Thymus (tissue), 11 donors: ENCODE results near the gene SDHAF1. TPM values are rescaled to one million over a fixed set of nuclear protein-coding genes. Genes with fewer than 3 reads are reported as not detected.

ENCODE experiments used
- DNase-seq, 9 donors: peaks; one replicate each; pipeline ENCODE4 v3.0.0-alpha.2; 2013; ENCODE audit warnings: low spot score in 9 of 9, low read depth in 6 of 9, missing footprints in 1 of 9
- H3K27ac ChIP-seq, 2 donors: one replicate each; pipeline ENCODE4 v1.5.1; 2013; ENCODE audit warnings: control low read depth in 1 of 2, low read depth in 1 of 2, low read length in 1 of 2, mild to moderate bottlenecking in 1 of 2, moderate library complexity in 1 of 2
- H3K27me3 ChIP-seq, 2 donors: one replicate each; pipeline ENCODE4 v1.5.1; 2013; ENCODE audit warnings: low read length in 1 of 2; ENCODE audit not compliant: control insufficient read depth in 2 of 2, insufficient read depth in 1 of 2
- H3K36me3 ChIP-seq, 2 donors: one replicate each; pipeline ENCODE4 v1.5.1; 2013; ENCODE audit warnings: low read length in 1 of 2, mild to moderate bottlenecking in 1 of 2, moderate library complexity in 1 of 2; ENCODE audit not compliant: control insufficient read depth in 2 of 2, insufficient read depth in 2 of 2
- H3K4me1 ChIP-seq, 2 donors: one replicate each; pipeline ENCODE4 v1.5.1; 2013; ENCODE audit warnings: low read length in 2 of 2; ENCODE audit not compliant: control insufficient read depth in 2 of 2, insufficient read depth in 2 of 2
- H3K4me3 ChIP-seq, 2 donors: one replicate each; pipeline ENCODE4 v1.5.1; 2013; ENCODE audit warnings: low read length in 2 of 2, control low read depth in 1 of 2, mild to moderate bottlenecking in 1 of 2
- H3K9me3 ChIP-seq, 2 donors: one replicate each; pipeline ENCODE4 v1.5.1; 2013; ENCODE audit warnings: low read length in 1 of 2, mild to moderate bottlenecking in 1 of 2; ENCODE audit not compliant: control insufficient read depth in 2 of 2, insufficient read depth in 1 of 2
- WGBS: extraction: QIAGEN DNeasy Blood & Tissue Kit; methylation state at CpG from one replicate; pipeline ENCODE4 v1.1.7; 2013; 5-methylcytosine and 5-hydroxymethylcytosine counted together
- polyA plus RNA-seq: library from polyadenylated mRNA; stranded (reverse); fragments of 200-250 nt; gene quantifications from one replicate; pipeline ENCODE4 v1.2.3, GENCODE V29; 2013
- total RNA-seq: library from RNA; stranded (reverse); fragments of 120-200 nt; gene quantifications from one replicate; pipeline ENCODE4 v1.2.4, GENCODE V29; 2013
- donor health status: healthy.

Gene SDHAF1
- total and polyA plus RNA-seq, 2 donors, result 27.2 to 28.8 TPM

DNA sequence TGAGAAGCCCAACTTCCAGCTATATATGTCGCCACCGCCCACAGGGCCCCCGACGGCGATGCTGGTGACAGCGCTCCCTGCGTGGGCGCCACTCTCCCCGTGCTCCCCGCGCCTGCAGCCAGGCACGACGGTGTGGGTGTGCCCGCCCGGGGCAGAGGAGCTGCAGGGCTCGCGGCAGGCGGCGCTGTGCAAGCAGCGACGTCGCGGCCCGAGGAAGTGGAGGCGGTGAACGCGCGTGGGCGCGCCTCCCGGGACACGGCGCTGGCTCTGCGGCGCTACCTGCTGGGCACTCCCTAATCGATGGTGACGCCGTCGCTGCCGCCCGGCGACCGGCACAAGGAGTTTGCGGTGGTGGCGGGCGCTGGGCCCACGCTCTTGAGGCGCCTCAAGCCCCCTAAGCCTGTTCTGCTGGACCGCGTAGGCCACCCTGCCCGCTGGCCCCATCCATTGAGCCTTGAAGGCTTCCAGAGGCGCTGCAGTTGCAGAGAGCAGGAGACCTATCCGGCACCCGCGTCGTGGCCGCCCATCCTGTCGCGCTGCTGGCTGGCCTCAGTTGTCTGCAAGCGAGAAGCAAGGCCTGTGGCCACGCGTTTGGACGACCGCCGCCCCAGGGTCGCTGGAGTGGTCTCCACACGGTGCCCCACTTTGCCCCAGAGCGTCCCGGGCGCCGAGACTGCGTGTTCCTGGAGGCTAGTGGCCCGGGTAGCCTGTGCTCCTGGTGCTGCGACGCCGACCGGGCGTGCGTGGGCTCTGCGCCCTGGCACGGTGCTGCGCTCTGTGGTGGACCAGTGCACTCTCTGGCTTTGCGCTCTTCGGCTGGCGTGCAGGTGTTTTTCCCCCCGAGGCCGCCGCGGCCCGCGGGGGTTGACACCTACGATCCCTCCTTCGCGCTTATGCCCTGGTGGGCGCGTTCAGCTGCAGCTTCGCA is 35.7 kb upstream of the SDHAF1 start:
- 14% methylated on average over 97 of the region's 97 CpGs for WGBS
- H3K27me3 ChIP-seq, result peaks cover 25 to 41% of the 10 kb centered on the region in 2 donors

GRCh38 chr19:35959968-35960320 is 35.0 kb upstream of the SDHAF1 start:
- DNase-seq, result no peak
- Histone ChIP-seq H3K4me1 (peaks cover 0 to 2% of the 10 kb centered on the region in 2 donors), H3K4me3 (no peak overlapping the region), H3K27me3 (peaks cover 25 to 41% of the 10 kb centered on the region in 2 donors), H3K9me3 (peaks cover 0 to 5% of the 10 kb centered on the region in 2 donors), H3K27ac (no peak overlapping the region), H3K36me3 (no peaks in the 10 kb centered on the region)
- whole genome bisulfite sequencing, result 41% methylated on average over 20 of the region's 20 CpGs

More for the DNA sequence above, 35.7 kb upstream of the SDHAF1 start:
- H3K9me3 ChIP-seq, result peaks cover 0 to 5% of the 10 kb centered on the region in 2 donors
- H3K4me3 ChIP-seq, result peak overlapping the region in 1 of 2 donors; percentile 19
- no peaks in the 10 kb centered on the region for H3K36me3 ChIP-seq
- peak in 2 of 9 donors; percentile 36 to 51 for DNase-seq
- H3K27ac ChIP-seq, result no peak overlapping the region
- H3K4me1 ChIP-seq, result peaks cover 0 to 2% of the 10 kb centered on the region in 2 donors

DNA sequence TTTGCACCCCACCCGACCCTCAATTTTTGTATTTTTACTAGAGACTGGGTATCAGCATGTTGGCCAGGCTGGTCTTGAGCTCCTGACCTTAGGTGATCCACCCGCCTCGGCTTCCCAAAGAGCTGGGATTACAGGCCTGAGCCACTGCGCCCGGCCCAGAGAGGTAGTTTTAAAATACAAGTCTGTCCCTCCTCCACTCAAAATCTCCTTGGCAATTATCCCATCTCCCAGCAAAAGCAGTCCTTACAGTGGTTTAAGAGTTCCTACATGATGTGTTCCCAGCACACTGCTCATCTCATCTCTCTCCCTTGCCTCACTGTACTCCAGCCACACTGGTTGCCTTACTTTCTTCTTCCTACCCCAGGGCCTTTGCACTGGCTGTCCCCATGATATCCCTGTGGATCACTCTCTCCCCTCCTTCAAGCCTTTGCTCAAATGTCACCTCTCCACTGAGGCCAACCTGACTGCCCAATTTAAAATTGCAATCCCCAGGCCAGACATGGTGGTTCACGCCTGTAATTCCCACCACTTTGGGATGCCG is 34.5 kb upstream of the SDHAF1 start:
- no peaks in the 10 kb centered on the region for H3K36me3 ChIP-seq
- H3K27ac ChIP-seq, result peak overlapping the region in 1 of 2 donors; percentile 27
- DNase-seq, result no peak
- peaks cover 0 to 2% of the 10 kb centered on the region in 2 donors for H3K4me1 ChIP-seq
- 89% methylated on average over 7 of the region's 7 CpGs for WGBS
- H3K4me3 ChIP-seq, result no peak overlapping the region
- peaks cover 25 to 41% of the 10 kb centered on the region in 2 donors for H3K27me3 ChIP-seq
- H3K9me3 ChIP-seq, result peaks cover 0 to 5% of the 10 kb centered on the region in 2 donors

DNA sequence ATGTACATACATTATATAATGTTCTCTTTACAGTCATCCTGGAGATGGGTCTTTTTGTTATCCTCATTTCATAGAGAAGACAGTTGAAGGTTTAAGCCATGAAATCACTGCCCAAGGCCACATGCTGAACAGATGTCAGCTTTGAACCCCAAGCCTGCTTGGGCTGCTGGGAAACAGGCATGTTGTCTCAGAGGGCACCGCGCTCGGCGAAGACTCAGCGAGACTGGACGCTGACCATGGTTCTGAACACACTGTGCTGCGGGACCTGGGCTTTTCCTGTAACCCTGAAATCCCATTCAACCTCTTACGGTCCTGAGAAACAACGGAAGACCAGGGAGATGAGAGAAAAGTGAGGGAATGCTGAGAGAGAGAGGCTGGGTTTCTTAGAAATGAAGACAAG is 31.5 kb upstream of the SDHAF1 start:
- H3K4me3 ChIP-seq, result no peak overlapping the region
- H3K9me3 ChIP-seq, result peaks cover 0 to 5% of the 10 kb centered on the region in 2 donors
- no peaks in the 10 kb centered on the region for H3K4me1 ChIP-seq
- 12% methylated on average over 9 of the region's 9 CpGs for WGBS
- H3K36me3 ChIP-seq, result no peaks in the 10 kb centered on the region
- no peak overlapping the region for H3K27ac ChIP-seq
- DNase-seq, result peak in 4 of 9 donors; percentile 29 to 56 (median 50)
- peaks cover 19 to 28% of the 10 kb centered on the region in 2 donors for H3K27me3 ChIP-seq

DNA sequence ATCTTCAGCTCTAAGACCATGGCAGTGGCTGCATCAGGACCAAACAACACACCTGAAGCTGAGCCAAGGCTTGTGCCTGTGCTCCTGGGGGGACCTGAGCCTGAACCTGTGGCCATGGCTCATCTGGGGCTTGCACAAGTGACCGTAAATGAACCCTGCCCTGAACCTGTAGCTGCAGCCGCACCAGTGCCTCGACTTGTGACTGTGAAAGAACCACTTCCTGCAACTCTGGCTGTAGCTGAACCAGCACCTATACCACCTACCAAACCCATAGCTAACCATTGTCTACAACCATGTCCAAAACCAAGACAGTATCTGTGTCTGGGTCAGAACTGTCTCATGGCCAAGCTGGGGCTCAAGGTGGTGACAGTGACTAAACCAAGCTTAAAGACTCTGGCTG is 28.2 kb upstream of the SDHAF1 start:
- no peak overlapping the region for H3K4me3 ChIP-seq
- H3K4me1 ChIP-seq, result peaks cover 0 to 3% of the 10 kb centered on the region in 2 donors
- no peaks in the 10 kb centered on the region for H3K36me3 ChIP-seq
- no peak for DNase-seq
- no peaks in the 10 kb centered on the region for H3K27me3 ChIP-seq
- 80% methylated on average over 3 of the region's 3 CpGs for WGBS
- no peak overlapping the region for H3K27ac ChIP-seq
- H3K9me3 ChIP-seq, result no peaks in the 10 kb centered on the region

- 45% methylated on average over 8 of the region's 8 CpGs for WGBS
- H3K9me3 ChIP-seq, result no peaks in the 10 kb centered on the region
- H3K27ac ChIP-seq, result no peak overlapping the region
- no peak for DNase-seq
- H3K36me3 ChIP-seq, result no peaks in the 10 kb centered on the region
- no peak overlapping the region for H3K4me3 ChIP-seq
- peaks cover 0 to 3% of the 10 kb centered on the region in 2 donors for H3K4me1 ChIP-seq
- peaks cover 0 to 3% of the 10 kb centered on the region in 2 donors for H3K27me3 ChIP-seq
These were observed 21.5 kb upstream of the SDHAF1 start for GRCh38 chr19:35973487-35973886.

DNA sequence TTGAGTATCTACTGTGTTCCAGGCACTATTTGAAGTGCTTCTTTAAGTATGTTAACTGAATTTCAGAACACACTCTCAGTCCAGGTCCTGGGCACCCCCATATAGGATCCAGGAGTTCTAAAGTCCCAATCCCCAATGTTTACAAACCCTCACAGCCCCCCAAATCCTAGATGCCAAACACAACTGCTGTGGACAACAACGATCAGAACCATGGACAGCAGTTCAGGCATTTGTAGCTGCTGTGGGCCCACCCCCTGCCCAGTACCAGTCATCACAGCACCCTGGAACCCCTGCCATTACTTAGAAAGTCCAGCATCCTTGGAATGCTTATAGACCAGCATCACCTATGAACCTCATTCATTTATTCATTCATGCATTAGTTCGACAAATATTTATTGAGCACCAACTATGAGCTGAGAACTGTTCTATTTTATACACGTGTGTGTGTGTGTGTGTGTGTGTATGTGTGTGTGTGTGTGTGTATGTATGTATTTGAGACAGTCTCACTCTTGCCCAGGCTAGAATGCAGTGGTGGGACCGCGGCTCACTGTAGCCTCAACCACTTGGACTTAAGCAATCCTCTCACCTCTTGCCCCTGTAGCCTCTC is 19.3 kb upstream of the SDHAF1 start:
- H3K9me3 ChIP-seq, result no peaks in the 10 kb centered on the region
- DNase-seq, result peak in 2 of 9 donors; percentile 43 to 50
- H3K4me1 ChIP-seq, result no peaks in the 10 kb centered on the region
- H3K4me3 ChIP-seq, result no peak overlapping the region
- H3K36me3 ChIP-seq, result no peaks in the 10 kb centered on the region
- no peak overlapping the region for H3K27ac ChIP-seq
- WGBS, result 35% methylated on average over 5 of the region's 5 CpGs
- H3K27me3 ChIP-seq, result peaks cover 0 to 7% of the 10 kb centered on the region in 2 donors

DNA sequence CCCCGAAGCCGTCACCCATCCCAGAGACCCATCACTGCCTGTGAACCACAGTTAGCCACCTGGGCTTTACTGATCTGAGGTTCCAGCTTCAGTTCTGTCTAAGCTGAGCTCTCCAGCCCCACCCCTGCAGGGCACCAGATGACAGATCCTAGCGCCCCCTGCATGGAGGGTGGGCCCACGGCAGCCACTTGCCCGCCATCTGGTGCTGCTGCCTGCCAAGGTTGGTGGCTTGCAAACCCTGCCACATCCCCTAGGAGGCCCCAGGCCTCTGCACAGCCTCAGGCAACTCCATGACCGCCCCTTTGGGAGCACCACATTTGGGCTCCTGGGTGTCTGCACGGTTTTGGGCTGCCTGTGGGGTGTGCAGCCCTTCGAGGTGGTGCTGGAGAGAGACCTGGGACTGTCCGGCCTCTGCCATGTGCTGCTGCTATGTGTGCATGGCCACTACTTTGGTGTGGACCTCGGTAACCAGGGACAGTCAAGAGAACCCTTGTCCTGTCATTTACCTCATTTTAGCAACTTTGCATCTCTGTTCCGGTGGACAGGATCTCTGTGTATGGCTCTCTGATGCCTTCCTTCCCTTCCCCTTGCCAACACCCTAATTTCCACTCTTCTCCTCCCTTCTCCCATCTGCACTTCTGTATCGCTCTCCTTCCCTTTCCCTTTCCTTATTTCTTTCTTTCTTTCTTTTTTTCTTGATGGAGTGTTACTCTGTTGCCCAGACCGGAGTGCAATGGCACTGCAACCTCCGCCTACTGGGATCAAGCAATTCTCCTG is 17.4 kb upstream of the SDHAF1 start:
- no peak overlapping the region for H3K4me3 ChIP-seq
- 56% methylated on average over 14 of the region's 14 CpGs for WGBS
- no peak overlapping the region for H3K27ac ChIP-seq
- no peaks in the 10 kb centered on the region for H3K36me3 ChIP-seq
- H3K27me3 ChIP-seq, result peaks cover 0 to 7% of the 10 kb centered on the region in 2 donors
- H3K9me3 ChIP-seq, result no peaks in the 10 kb centered on the region
- H3K4me1 ChIP-seq, result no peaks in the 10 kb centered on the region
- peak in 1 of 9 donors; percentile 31 for DNase-seq
